B cell (primary cell): ENCODE measurements around the gene CHD1L. TPM values are rescaled to one million over a fixed set of nuclear protein-coding genes. Genes with fewer than 3 reads are reported as not detected.

ENCODE experiments used
- ATAC-seq: fragments of 200-7000 bp; cut with Tn5 transposase; one replicate; pipeline ENCODE4 v1.10.0; 2021; ENCODE audit warnings: low read depth, mild to moderate bottlenecking, moderate number of reproducible peaks, moderate library complexity
- CTCF ChIA-PET: fragments of 350-600 bp; sonication (Branson Sonifier 250); formaldehyde crosslinking; loops from one replicate; lab custom pipeline; 2021; ENCODE audit warnings: antibody characterized with exemption, inconsistent platforms; lab: Charles Lee
- POLR2A ChIA-PET: fragments of 350-600 bp; sonication (Branson Sonifier 250); formaldehyde crosslinking; loops from one replicate; lab custom pipeline; 2021; ENCODE audit warnings: antibody characterized with exemption; lab: Charles Lee
- DNase-seq: peaks from one replicate; pipeline ENCODE4 v3.0.0; 2013
- H2AFZ ChIP-seq: 2 replicates; pipeline ENCODE4 v1.6.1; 2012; ENCODE audit warnings: mild to moderate bottlenecking, low read depth, low read length; ENCODE audit not compliant: insufficient read depth, poor library complexity, severe bottlenecking
- H3K27ac ChIP-seq, 2 donors: 1 replicate in 1 of 2; 2 replicates in 1 of 2; pipeline ENCODE4 v1.5.1; 2012 to 2013; ENCODE audit warnings: low read length in 2 of 2, mild to moderate bottlenecking in 2 of 2, moderate library complexity in 1 of 2
- H3K27me3 ChIP-seq, 4 experiments: fragments of 200-600 bp in 1 of 4; sonication (generic) in 1 of 4; replicated peaks in 1 of 4; 1 replicate in 2 of 4; 2 replicates in 2 of 4; pipeline versions ENCODE4 v1.6.1 to v1.7.0; 2013 to 2016; ENCODE audit warnings: low read length in 3 of 4, mild to moderate bottlenecking in 2 of 4, mixed read lengths in 1 of 4, moderate library complexity in 1 of 4; ENCODE audit not compliant: insufficient read depth in 4 of 4, control insufficient read depth in 3 of 4; ENCODE audit errors: control extremely low read depth in 1 of 4
- H3K36me3 ChIP-seq, 2 experiments: replicated peaks in 1 of 2; 1 replicate in 1 of 2; 2 replicates in 1 of 2; pipeline versions ENCODE4 v1.6.1 to v1.7.1; 2013; ENCODE audit warnings: low read length in 1 of 2; ENCODE audit not compliant: insufficient read depth in 2 of 2, control insufficient read depth in 1 of 2; ENCODE audit errors: control extremely low read depth in 1 of 2, extremely low read depth in 1 of 2
- H3K4me1 ChIP-seq, 2 donors: fragments of 200-600 bp in 1 of 2; sonication (generic) in 1 of 2; 1 replicate in 1 of 2; 2 replicates in 1 of 2; pipeline versions ENCODE4 v1.5.1 to v1.6.1; 2013 to 2017; ENCODE audit warnings: low read length in 2 of 2; ENCODE audit not compliant: control insufficient read depth in 2 of 2, insufficient read depth in 2 of 2
- H3K4me2 ChIP-seq: replicated peaks from 2 replicates; pipeline ENCODE3; 2012; ENCODE audit warnings: mild to moderate bottlenecking, low read depth, low read length; ENCODE audit not compliant: poor library complexity, severe bottlenecking
- H3K4me3 ChIP-seq, 5 experiments: fragments of 200-600 bp in 1 of 5; sonication (generic) in 1 of 5; 1 replicate in 3 of 5; 2 replicates in 2 of 5; pipeline versions ENCODE4 v1.5.1 to v1.7.0; 2011 to 2016; ENCODE audit warnings: low read length in 4 of 5, mild to moderate bottlenecking in 4 of 5, low read depth in 2 of 5, control low read depth in 1 of 5, moderate library complexity in 1 of 5; ENCODE audit not compliant: insufficient read depth in 1 of 5; ENCODE audit errors: control extremely low read depth in 1 of 5, extremely low read depth in 1 of 5
- H3K79me2 ChIP-seq: fragments of 200-600 bp; sonication (generic); one replicate; pipeline ENCODE4 v1.6.0; 2016; ENCODE audit warnings: low read length; ENCODE audit not compliant: control insufficient read depth, insufficient read depth
- H3K9ac ChIP-seq: fragments of 200-600 bp; sonication (generic); 2 replicates; pipeline ENCODE4 v1.6.1; 2017; ENCODE audit warnings: mild to moderate bottlenecking, low read length, moderate library complexity
- H3K9me3 ChIP-seq, 3 donors: one replicate each; pipeline versions ENCODE4 v1.6.1 to v1.7.1; 2013; ENCODE audit warnings: low read length in 2 of 3; ENCODE audit not compliant: control insufficient read depth in 2 of 3, insufficient read depth in 1 of 3; ENCODE audit errors: control extremely low read depth in 1 of 3
- H4K20me1 ChIP-seq: 2 replicates; pipeline ENCODE4 v1.6.0; 2012; ENCODE audit warnings: mild to moderate bottlenecking, low read length; ENCODE audit not compliant: insufficient read depth, control insufficient read depth, poor library complexity, severe bottlenecking
- H3K27ac Mint-ChIP-seq: one replicate; pipeline ENCODE4 v1.8.0; 2021; ENCODE audit warnings: mixed read lengths
- H3K27me3 Mint-ChIP-seq: one replicate; pipeline ENCODE4 v1.8.0; 2021; ENCODE audit warnings: mixed read lengths
- H3K4me1 Mint-ChIP-seq: one replicate; pipeline ENCODE4 v1.8.0; 2021; ENCODE audit warnings: mixed read lengths
- H3K4me3 Mint-ChIP-seq: one replicate; pipeline ENCODE4 v1.8.0; 2021; ENCODE audit warnings: mixed read lengths
- H3K9me3 Mint-ChIP-seq: one replicate; pipeline ENCODE4 v1.8.0; 2022; ENCODE audit warnings: mixed read lengths; ENCODE audit not compliant: insufficient read depth
- CTCF ChIP-seq: fragments of 200-600 bp; IDR thresholded peaks from one replicate; pipeline ENCODE4 v1.8.0; 2022; ENCODE audit warnings: antibody characterized with exemption, mild to moderate bottlenecking
- EZH2 ChIP-seq: IDR thresholded peaks from 2 replicates; pipeline ENCODE4 v1.6.1; 2012; ENCODE audit warnings: borderline replicate concordance, low read depth, mild to moderate bottlenecking, moderate library complexity, low read length; ENCODE audit not compliant: insufficient read depth, poor library complexity, severe bottlenecking
- WGBS: methylation state at CpG from one replicate; pipeline ENCODE4 v1.1.5; 2013; ENCODE audit warnings: missing lambda C conversion rate; ENCODE audit not compliant: insufficient coverage; 5-methylcytosine and 5-hydroxymethylcytosine counted together
- intact Hi-C: fragments of 100-400 bp; cut with micrococcal nuclease; formaldehyde crosslinking; loops from one replicate; pipeline ENCODE4 v1.10.0; 2022
- polyA plus RNA-seq: library from polyadenylated mRNA; depleted of rRNA; stranded (reverse); fragments of >200 nt; gene quantifications from 2 replicates; pipeline ENCODE4 v1.2.3, GENCODE V29; 2012
- total RNA-seq, 2 donors: library from RNA; stranded (reverse); fragments of 120-200 nt in 1 of 2; gene quantifications; 1 replicate in 1 of 2; 2 replicates in 1 of 2; pipeline versions ENCODE4 v1.2.3 to v1.2.4, GENCODE V29; 2013 to 2022

The CHD1L gene
- total and polyA plus RNA-seq, 2 donors (not counting 1 experiment from before 2014, with no cell fraction given): 32.4 to 54.6 TPM

- Histone ChIP-seq H3K36me3 (peaks cover 6 to 89% of the 10 kb centered on the region in 2 experiments), H3K4me3 (no peak overlapping the region), H3K27me3 (no peaks in the 10 kb centered on the region), H3K27ac (no peak overlapping the region), H3K4me2 (no peak overlapping the region), H3K9ac (no peak overlapping the region), H3K79me2 (no peaks in the 10 kb centered on the region), H3K4me1 (no peaks in the 10 kb centered on the region), H2AFZ (no peak overlapping the region), H4K20me1 (no peaks in the 10 kb centered on the region), H3K9me3 (no peaks in the 10 kb centered on the region)
- H3K4me1 Mint-ChIP-seq: no peaks in the 10 kb centered on the region
- no peaks in the 10 kb centered on the region for H3K9me3 Mint-ChIP-seq
- no peak for DNase-seq
- H3K27me3 Mint-ChIP-seq: no peaks in the 10 kb centered on the region
- no peak overlapping the region for H3K27ac Mint-ChIP-seq
- no peak overlapping the region for H3K4me3 Mint-ChIP-seq
- intact Hi-C loops: no loop called here
- ATAC-seq: no peak
- TF ChIP-seq EZH2: no peak
- no peak for TF ChIP-seq CTCF
- ChIA-PET POLR2A (no interaction called here), CTCF (interaction anchor here (1.0 to 1.1 kb wide), 2 partner anchors 9 to 107 kb away, joined by 3 read pairs; no protein-coding TSS in a partner anchor)
- no CpG with 5 or more reads among the region's 1 CpG for WGBS
Observed at GRCh38 chr1:147283011-147283410, 40.5 kb downstream of the CHD1L start.

- Histone ChIP-seq H3K4me3 (no peak overlapping the region), H3K4me2 (no peak overlapping the region), H3K27me3 (no peaks in the 10 kb centered on the region), H2AFZ (no peak overlapping the region), H3K9me3 (no peaks in the 10 kb centered on the region), H4K20me1 (no peaks in the 10 kb centered on the region), H3K36me3 (peaks cover 4 to 87% of the 10 kb centered on the region in 2 experiments), H3K79me2 (no peaks in the 10 kb centered on the region), H3K4me1 (no peaks in the 10 kb centered on the region), H3K9ac (no peak overlapping the region), H3K27ac (no peak overlapping the region)
- no peak for TF ChIP-seq CTCF
- no peak for TF ChIP-seq EZH2
- ATAC-seq (no peak), DNase-seq (no peak)
- Mint-ChIP-seq H3K4me1 (no peaks in the 10 kb centered on the region), H3K9me3 (no peaks in the 10 kb centered on the region), H3K27ac (no peak overlapping the region), H3K4me3 (no peak overlapping the region), H3K27me3 (no peaks in the 10 kb centered on the region)
- intact Hi-C loops: no loop called here
- WGBS: 100% methylated on average over 7 of the region's 8 CpGs
- ChIA-PET CTCF (interaction anchor here (3.5 kb wide), 1 partner anchor 14 kb away, joined by 12 read pairs; no protein-coding TSS in a partner anchor), POLR2A (no interaction called here)
Observed at GRCh38 chr1:147287133-147287865, 44.8 kb downstream of the CHD1L start.
